Measurements from ENCODE around the gene GARIN3.

Gene GARIN3

DNA sequence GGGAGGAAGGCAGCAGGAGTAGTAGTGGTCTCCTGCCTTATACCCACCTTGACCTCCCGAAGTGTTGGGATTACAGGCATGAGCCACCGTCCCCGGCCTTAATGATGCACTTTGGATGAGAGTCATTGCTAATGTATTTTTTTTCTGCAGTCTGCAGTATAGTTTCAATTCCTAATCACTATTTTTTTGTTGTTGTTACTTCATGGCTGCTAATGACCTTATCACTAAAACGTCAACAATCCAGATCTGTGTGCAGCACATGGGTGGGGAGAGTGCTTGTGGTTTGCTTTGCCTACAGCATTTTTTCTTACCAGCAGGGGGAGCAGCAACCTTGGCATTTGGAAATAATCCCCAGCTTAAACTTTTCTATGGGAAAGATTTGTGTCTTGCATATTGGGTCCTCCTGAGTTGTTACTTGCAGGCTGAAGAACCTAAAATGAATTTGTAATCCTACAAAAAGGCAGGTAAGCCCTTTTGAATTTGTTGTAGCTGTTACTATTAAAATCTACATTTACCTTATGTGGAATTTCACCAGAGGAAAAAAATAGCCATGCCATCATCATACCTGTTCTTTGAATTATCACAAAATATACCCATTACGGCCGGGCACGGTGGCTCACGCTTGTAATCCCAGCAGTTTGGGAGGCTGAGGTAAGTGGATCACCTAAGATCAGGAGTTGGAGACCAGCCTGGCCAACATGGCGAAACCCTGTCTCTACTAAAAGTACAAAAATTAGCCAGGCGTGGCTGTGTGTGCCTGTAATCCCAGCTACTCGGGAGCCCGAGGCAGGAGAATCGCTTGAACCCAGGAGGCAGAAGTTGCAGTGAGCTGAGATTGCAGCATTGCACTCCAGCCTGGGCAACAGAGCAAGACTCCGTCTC, 17.1 kb downstream of the GARIN3 start:
- DNase-seq (ENCODE audit: low spot score), result peak; percentile 56

DNA sequence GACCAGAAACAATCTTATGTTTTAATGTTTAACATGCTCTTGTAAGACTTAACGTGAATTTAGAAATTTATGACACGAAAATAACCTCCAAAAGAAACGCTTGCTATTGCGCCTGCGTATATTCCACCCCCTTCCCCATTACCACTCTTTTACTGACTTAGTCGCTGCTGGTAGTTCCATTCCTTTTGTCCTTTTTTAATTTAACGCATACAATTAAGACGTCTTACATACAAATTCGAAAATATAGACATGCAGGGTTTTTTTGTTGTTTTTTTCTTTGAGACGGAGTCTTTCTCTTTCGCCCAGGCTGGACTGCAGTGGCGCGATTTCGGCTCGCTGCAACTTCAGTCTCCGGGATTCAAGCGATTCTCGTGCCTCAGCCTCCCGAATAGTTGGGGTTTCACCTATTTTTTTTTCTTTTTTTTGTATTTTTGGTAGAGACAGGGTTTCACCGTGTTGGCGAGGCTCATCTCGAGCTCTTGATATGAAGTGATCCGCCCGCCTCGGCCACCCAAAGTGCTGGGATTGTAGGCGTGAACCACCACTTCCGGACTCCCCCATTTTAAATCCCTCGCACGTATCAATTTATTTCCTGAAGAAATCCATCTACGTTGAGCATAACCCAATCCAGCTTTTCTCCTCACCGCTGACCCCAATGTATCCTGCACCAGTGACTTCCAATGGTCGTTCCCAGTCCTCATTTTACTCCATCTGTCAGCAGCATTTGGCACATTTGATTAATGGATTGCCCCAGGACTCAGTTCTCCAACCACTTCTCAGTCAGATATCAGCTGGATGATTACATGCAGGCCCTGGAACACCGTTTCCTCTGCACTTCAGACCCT, 22.7 kb downstream of the GARIN3 start:
- DNase-seq (ENCODE audit: low spot score), result peak; percentile 30

DNA sequence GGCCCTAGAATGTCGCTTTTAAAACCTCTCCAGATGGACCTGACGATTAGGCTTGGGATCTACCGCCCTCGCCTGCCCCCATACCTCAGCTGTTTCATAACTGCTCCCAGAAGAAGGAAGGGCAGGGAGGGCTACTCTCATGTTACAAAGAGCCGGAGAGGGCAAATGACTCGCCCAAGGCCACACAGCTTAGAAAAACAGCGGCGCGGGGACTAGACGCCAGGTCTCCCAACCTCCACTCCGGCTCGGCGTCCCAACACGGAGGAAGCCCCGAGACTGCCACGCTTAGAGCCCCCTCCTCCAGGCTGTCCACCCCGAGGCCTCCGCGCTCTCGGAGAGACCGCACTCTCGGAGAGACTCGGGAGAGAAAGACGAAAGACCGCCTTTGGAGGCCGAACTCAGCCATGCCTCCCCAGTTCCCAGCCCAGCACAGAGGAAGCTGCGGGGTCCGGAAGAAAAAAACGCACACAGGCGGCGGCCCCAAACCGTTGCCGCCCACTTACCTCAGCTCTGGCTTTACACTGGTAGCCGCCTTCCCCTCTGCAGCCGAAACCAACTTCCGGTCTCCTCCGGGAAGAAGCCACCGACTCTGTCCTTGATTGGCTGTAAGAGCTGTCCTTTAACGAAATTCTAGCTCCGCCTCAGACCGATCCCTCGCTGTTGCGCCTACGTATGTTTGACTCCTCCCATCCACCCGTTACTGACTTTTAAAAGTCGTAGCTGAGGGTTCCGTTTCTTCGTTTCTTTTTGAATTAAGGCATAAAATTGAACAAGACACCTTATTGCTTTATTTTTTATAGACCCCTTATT, 23.5 kb downstream of the GARIN3 start, which contains the start of gene MED7:
MED7 (minus strand) TSS at position 549 of the 810 bp plus-strand sequence. CDS start 3,434 bp downstream, outside the sequence.
- DNase-seq (ENCODE audit: low spot score), result peak; percentile 99

DNA sequence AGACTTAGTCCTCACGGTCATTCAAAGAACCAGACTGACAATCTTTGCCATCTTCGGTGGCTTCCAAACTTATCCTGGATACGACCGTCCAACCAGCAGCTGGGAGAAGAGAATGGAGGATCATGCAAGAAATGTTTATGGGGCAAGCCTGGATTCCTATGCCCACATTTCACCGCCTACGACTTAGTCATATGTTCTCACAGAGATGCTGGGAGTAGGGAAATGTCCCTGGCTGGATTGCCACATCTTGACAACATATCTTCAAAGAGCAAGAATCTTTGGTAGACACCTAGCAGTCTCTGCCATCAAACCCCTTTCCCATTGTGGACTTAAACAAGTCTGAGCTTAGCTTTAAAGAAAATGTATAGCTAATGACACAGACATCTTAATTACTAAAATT, 28.4 kb downstream of the GARIN3 start:
- DNase-seq (ENCODE audit: low spot score), result no peak

DNA sequence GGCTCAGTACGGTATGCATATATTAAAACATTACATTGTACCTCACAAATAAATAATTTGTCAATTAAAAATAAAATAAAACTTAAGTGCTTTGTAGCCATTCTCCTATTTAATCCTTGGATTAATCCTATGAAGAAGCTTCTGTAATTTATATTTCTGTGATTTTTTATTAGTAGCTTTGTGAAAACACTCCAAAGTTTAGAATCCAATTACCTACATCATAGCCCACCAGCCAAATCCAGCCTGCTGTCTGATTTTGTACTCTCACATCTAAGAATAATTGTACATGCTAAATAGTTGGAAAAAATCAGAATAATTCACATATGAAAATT, 33.8 kb downstream of the GARIN3 start:
- no peak for DNase-seq (ENCODE audit: low spot score)

DNA sequence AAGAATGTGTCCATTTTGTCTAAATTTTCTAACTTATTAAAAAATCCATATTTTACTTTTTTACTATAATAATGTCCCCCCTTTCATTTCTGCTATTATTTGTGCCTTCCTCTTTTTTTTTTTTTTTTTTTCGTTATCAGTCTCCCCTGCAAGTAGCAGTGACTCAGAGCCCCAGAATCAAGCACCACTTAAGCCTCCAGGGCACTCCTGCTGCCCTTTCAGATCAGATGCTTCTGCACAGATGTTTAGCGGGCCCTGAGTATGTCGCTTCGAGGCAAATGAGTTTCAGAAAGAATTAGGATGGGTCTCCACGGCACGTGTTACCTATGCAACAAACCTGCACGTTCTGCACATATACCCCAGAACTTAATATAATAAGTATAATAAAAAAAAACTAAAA, 35.1 kb downstream of the GARIN3 start:
- DNase-seq (ENCODE audit: low spot score), result no peak

DNA sequence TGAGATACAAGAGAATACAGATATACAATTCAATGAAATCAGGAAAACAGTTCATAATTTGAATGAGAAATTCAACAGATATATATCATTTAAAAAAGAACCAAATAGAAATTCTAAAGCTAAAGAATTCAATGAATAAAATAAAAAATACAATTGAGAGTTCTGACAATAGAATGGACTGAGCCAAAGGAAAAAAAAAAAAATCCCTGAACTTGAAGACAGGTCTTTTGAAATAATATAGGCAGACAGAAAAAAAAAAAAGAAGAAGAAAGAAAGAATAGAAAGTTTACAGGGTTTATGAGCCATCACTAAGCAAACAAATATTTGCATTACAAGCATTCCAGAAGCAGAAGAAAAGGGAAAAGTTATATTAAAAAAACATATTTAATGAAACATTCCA, 44.4 kb downstream of the GARIN3 start:
- no peak for DNase-seq (ENCODE audit: low spot score)

DNA sequence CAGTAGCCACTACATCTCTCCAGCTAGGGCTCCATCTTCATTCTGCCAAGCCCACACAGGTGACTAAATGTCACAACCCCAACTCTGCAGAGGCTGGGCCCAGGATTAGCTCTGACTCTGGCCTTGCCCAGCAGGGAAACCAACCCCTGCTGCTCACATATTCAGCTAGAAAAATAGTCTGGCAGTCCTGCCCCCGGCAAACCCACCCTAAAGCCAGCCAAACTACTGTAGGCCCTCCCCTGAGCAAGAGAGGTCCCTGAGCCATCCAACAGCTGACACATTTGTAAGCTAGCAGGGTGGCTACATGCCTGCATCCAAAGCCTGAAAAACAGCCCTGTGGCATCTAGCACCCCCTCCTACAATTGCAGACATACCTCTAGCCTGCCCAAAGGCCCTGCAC, 46.0 kb downstream of the GARIN3 start:
- no peak for DNase-seq (ENCODE audit: low spot score)

DNA sequence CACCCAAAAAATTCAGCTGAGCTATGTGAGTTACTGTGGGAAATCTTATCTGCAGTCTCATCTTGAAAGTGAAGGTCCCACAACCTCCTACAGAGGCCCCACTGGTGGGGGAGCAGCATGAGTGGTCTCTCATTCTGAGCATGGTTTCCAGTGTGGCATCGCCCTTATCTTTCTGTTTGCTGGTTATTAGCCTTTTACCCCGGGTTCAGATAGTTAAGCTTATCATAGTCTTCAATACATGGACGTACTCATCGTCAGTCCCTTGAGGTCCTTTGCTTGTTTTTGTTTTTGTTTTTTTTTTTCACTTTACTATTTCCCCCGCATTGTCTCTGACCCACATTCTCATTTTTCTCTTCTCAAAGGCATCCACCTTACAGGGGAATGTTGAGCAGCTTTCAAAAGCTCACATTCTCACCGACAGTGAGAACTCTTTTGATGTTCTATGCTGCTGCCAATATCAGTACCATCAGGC, 49.5 kb downstream of the GARIN3 start:
- DNase-seq (ENCODE audit: low spot score), result no peak

DNA sequence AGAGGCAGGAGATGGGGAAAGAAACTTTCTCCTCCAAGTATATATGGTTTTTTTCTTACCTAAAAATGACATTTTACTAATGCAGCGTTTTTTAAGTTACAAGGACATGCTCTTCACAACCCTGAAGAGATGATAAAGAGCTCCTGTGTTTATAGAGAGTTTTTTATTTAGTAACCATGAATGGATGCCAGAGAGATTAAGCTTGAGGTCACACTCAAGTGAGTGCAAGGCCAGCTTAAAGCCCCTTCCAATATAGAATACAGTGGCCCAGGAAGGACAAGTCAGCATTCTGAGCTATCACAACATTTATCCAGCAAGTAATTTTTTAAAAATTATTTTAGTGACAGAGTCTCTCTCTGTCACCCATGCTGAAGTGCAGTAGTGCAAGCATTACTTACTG, 50.6 kb downstream of the GARIN3 start:
- DNase-seq (ENCODE audit: low spot score), result no peak

DNA sequence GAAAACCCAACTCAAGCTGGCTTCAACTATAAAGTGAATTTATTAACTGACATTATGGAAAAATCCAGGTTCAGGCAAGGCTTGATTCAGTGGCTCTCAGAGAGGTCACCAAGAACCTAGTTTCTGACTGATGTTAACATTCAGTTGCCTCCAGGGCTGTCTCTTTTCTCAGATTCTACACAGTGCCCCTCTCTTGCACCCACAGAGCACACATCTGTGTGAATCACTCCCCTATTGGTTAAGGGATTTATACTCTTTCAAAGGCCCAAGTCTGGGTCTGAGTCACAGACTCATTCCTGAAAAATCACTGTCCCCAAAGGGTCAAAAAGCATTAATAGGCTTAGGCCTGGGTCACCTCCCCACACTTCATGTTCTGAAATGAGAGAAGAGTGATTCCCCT, 51.1 kb downstream of the GARIN3 start:
- no peak for DNase-seq (ENCODE audit: low spot score)

DNA sequence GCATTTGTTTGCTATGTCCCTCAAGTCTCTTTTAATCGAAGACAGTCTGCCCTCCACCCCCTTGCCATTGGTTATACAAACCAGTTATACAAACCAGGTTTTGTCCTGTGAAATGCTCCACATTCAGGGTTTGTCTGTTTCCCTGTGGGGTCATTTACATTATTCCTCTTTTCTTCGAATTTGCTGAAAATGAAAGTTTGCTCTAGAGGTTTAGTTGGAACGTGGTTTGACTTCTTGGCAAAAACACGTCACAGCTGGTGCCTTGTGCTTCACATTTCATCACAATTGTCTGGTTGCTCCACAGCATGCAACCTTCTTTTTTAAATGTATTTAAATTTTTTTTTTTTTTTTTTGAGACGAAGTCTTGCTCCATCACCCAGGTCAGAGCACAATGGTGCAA, 53.1 kb downstream of the GARIN3 start:
- no peak for DNase-seq (ENCODE audit: low spot score)
